GM21717 (cell line): Measurements from ENCODE around the gene UPP1.
"Not testable (repeated sequence)": the region's sequence is repeated elsewhere in the genome, so short reads cannot be mapped to it uniquely, and the experiment has no call there.

Experiments
- ATAC-seq: cut with Tn5 transposase; IDR thresholded peaks from one replicate; pipeline ENCODE4 v1.9.1; 2021; ENCODE audit warnings: mild to moderate bottlenecking, moderate library complexity; ENCODE audit not compliant: unreplicated experiment

The UPP1 gene

GRCh38 chr7:48089046-48090003, at the start of gene UPP1:
Gene UPP1 (plus strand): TSS chr7:48089265. CDS start chr7:48094784, 5,519 bp downstream.
- peak; percentile 51 for ATAC-seq

GRCh38 chr7:48040944-48041652, 48.0 kb upstream of the UPP1 start:
- ATAC-seq, result no peak

GRCh38 chr7:48041653-48041970, 47.5 kb upstream of the UPP1 start:
- no peak for ATAC-seq

- no peak for ATAC-seq
Observed at GRCh38 chr7:48042216-48042615, 46.8 kb upstream of the UPP1 start.

- ATAC-seq, result no peak
Observed at GRCh38 chr7:48042636-48043035, 46.4 kb upstream of the UPP1 start.

GRCh38 chr7:48045195-48045765, 43.8 kb upstream of the UPP1 start:
- no peak for ATAC-seq

- ATAC-seq, result no peak
Observed at GRCh38 chr7:48046458-48046857, 42.6 kb upstream of the UPP1 start.

GRCh38 chr7:48048113-48048512, 41.0 kb upstream of the UPP1 start:
- no peak for ATAC-seq

- ATAC-seq, result no peak
Observed at GRCh38 chr7:48049850-48050249, 39.2 kb upstream of the UPP1 start.

GRCh38 chr7:48052748-48053147, 36.3 kb upstream of the UPP1 start:
- no peak for ATAC-seq

- no peak for ATAC-seq
Observed at GRCh38 chr7:48053736-48054135, 35.3 kb upstream of the UPP1 start.

- ATAC-seq, result no peak
Observed at GRCh38 chr7:48058990-48059389, 30.1 kb upstream of the UPP1 start.

GRCh38 chr7:48059706-48060105, 29.4 kb upstream of the UPP1 start:
- no peak for ATAC-seq

GRCh38 chr7:48063985-48064384, 25.1 kb upstream of the UPP1 start:
- no peak for ATAC-seq

- ATAC-seq, result no peak
Observed at GRCh38 chr7:48067475-48067874, 21.6 kb upstream of the UPP1 start.

- no peak for ATAC-seq
Observed at GRCh38 chr7:48074204-48074654, 14.8 kb upstream of the UPP1 start.

- no peak for ATAC-seq
Observed at GRCh38 chr7:48077423-48077822, 11.6 kb upstream of the UPP1 start.

- no peak for ATAC-seq
Observed at GRCh38 chr7:48078470-48078869, 10.6 kb upstream of the UPP1 start.

GRCh38 chr7:48082378-48082777, 6.7 kb upstream of the UPP1 start:
- not testable (repeated sequence) for ATAC-seq

GRCh38 chr7:48083114-48083830, 5.8 kb upstream of the UPP1 start:
- ATAC-seq, result no peak
